ENCODE data around the gene SMARCE1.

Gene SMARCE1

DNA sequence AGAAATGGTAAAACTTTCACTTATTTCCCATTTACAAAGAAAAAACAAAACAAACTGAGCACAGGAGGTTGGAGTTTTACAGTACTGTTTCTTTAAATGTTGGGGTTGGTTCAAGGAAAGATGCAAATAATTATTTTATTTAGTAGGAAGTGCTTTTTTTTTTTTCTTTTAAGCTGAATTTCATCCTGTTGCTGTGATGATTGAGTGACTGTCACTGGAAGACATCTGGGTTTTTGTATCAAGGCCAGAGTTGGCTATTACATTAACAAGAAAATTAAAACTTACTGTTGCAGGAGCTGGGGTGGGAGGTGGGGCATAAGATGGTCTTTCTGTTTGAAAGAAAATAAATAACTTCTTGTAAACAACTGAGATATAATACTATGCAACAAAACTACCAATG is 2.3 kb downstream of the SMARCE1 start:
- no peak for DNase-seq

- DNase-seq: no peak
Observed at GRCh38 chr17:40637931-40638330, 9.7 kb downstream of the SMARCE1 start.

DNA sequence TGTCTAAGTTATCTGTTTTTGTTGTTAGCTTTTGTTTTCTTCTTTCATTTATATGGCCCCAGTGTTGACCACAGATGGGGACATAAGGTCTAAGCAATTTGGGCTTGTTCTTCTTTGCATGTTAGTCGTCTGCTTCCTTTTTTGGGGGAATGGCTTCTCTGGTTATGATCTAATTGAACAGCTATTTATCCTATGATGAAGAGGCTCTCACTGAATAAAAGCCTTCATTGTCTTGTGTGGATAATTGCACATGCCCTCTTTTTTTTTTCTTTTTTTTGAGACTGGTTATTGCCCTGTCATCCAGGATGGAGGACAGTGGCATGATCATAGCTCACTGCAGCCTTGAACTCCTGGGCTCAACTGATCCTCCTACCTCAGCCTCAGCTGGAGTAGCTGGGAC is 13.7 kb downstream of the SMARCE1 start:
- no peak for DNase-seq

- DNase-seq: no peak
Observed at GRCh38 chr17:40632216-40632615, 15.4 kb downstream of the SMARCE1 start.

DNA sequence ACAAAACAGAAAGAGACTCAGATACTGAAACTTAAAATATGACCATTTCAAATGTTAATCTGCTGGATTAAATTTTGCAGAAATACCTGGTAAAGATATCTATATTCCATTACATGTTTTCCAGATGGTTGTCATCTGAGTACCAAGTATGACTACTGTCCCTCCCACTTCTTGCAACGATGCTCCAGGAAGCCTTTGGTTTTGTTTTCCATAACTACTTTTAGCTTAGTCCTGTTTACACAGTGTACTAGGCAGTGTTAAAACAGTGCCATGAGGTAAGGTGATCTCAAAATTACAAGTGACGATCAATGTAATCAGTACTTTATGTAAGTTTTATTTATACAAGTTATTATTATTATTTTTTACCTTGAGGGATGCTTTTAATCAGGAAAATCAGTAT is 17.8 kb downstream of the SMARCE1 start:
- no peak for DNase-seq

- DNase-seq: no peak
Observed at GRCh38 chr17:40625311-40625710, 22.3 kb downstream of the SMARCE1 start.

GRCh38 chr17:40623419-40624210 is 24.0 kb downstream of the SMARCE1 start:
- no peak for DNase-seq

DNA sequence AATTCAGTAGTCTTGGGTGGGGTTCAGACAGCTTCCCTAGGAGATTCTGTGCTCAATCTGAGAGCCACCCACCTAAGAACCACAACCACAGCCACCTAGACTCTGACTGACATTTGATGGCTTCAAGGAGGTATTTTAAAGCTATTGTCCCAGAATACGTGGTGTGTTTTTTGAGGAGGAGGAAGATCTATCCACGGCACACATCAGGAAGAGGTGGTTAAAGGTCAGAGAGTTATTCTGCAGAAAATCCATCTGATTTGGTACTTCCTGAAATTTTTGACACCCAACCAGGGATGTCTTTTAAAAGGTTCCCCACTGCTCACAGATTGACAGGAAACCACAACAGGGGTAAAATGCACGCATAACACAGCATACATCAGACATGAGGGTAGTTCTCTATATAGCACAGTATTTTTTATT is 25.1 kb downstream of the SMARCE1 start:
- no peak for DNase-seq

- DNase-seq: no peak
Observed at GRCh38 chr17:40621578-40621977, 26.0 kb downstream of the SMARCE1 start.

- DNase-seq: no peak
Observed at GRCh38 chr17:40621019-40621418, 26.6 kb downstream of the SMARCE1 start.

DNA sequence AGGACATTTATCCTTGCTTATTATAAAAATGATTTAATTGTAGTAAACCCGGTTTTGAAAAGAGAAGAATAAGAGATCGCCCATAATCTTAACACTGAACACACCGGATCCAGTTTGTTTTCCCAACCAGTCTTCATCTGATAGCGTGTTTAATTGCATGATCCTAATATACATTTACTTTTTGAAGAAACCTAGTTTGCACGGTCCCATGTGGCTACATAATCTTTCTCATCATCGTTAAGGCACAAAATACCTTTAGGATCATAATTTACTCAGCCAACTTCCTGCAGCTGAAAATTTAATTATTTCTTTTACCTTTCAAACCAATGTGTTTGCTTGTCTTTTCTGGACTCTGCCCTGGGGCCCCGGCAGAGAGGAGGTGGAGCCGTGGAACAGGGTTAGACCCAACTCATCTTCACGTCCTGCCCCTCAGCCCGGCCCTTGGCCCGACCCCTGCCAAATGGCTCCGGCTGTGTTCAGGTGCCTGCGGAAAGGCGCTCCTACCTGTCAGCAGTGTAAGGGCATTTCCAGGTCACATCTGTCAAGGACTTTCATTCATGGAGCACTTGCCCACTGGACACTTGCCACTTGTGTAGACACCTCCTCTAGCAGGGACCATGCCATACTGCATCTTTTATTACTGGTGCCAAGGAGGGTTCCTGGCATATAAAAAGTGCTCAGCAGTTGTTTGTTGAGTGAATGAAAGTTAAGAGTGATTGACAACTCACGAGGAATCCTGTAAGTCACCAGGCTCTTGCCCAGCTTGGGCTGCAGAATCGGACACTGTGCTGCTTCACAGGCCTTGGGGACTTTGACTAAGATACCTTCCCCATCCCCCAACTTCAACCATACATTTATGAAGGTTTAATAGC is 28.6 kb downstream of the SMARCE1 start:
- DNase-seq: no peak

GRCh38 chr17:40617678-40618240 is 29.9 kb downstream of the SMARCE1 start:
- DNase-seq: no peak

GRCh38 chr17:40616592-40616991 is 31.0 kb downstream of the SMARCE1 start:
- no peak for DNase-seq

GRCh38 chr17:40615841-40616476 is 31.7 kb downstream of the SMARCE1 start:
- no peak for DNase-seq

DNA sequence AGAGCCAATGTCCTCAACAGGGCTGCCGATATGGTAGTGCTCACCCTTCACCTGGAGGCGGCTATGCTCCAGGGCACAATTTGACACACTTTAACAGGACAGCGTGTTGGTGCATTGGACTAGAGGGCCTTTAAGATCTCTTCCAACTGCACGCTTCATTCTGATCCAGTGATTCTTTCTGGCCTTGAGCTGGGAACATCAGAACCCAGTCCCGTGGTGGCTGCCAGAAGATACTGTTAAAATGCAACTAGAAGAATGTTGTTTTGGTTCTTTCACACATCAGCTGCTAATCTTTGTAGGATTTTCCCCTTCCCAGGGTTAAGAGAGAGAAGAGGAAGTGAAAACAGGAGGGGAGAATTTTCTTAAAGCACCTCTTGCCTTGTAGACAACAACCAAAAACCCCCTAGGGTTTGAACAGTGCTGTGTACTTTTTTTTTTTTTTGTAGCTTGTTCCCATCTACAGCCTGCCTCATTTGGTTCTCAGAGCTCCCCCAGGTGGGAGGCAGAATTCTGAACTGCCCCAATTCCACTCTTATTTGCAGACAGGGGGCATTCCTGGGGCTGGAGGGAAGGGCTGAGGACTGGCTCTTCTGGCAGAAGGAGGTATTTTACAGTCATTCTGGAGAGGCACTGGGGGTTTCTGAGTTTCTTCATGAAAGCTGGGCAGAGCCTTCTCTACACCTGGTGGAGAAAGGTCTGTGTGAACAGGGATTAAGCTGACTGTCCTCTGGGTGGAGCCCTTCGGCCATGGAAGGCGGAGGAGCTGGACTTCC is 32.4 kb downstream of the SMARCE1 start:
- DNase-seq: no peak

GRCh38 chr17:40614431-40615067 is 33.1 kb downstream of the SMARCE1 start:
- no peak for DNase-seq

DNA sequence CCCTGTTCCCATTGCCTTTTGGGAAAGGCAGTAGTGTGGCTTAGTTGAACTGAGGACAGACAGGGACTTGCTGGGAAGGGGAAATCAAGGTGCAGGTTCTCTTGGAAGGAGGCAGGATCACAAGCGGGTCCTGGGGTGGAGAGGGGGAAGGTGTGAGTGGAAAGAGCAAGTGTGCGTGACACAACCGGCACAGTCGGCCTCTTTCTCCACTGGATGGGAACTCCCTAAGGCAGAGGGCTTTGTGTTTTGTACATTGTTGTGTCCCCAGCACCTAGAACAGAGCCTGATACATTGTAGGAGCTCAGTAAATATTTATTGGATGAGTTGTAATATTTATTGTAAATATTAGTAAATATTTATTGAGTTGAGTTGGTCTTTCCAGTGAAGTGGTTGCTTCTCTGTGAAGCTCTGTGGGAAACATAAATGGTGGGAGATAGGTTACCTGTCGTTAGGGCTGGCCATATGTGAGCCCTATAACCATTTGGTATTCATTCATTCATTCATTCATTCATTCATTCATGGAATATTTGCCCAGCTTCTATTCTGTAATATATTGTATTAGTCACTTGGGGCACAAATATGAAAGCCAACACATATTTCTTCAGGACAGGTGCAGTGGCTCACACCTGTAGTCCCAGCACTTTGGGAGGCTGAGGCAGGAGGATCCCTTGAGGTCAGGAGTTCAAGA is 34.0 kb downstream of the SMARCE1 start:
- no peak for DNase-seq

GRCh38 chr17:40612599-40613244 is 34.9 kb downstream of the SMARCE1 start:
- DNase-seq: no peak

DNA sequence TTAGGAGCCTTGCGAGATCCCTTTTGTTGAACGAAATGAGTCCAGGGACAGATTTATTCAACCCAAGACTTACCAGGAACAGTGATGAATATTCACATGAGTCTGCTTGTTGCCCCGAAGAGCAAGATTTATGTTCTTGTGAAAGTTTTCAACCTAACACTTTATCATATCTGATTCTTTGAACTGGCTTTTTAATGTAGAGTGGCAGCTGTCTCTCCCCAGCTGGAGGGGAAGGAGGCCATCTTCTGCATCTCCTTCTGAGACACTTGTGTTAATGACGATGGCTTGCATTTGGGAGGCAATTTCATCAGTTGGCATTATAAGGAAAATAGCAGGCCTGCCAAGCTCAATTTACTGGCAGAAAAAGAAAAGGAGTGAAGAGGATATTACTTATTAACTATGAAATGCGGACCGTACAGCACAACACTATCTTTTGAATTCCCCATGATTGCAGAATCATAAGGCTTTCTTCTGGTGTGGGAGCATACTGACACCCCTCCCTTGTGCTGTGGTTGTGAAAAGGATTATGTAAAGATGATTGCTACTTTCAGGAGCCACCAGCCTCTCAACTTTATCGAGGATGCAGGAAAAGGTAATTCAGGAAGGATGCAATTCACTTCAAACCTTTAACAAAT is 35.7 kb downstream of the SMARCE1 start:
- no peak for DNase-seq

- no peak for DNase-seq
Observed at GRCh38 chr17:40610359-40610758, 37.3 kb downstream of the SMARCE1 start.

Measured in stimulated activated CD4-positive, alpha-beta T cell treated with anti-CD3 and anti-CD28 coated beads, Interleukin-2, amount 100 ng/mL, for 48 hours (primary cell).